ENCODE measurements around the gene FOXK1. TPM values are rescaled to one million over a fixed set of nuclear protein-coding genes. Genes with fewer than 3 reads are reported as not detected.

Gene FOXK1
- 3.4 and 4.7 TPM in 2 replicates for polyA plus RNA-seq (2011; rRNA removed)
- 13.2 and 14.5 TPM in 2 replicates for polyA minus RNA-seq (2011; rRNA and poly(A)+ RNA removed)

DNA sequence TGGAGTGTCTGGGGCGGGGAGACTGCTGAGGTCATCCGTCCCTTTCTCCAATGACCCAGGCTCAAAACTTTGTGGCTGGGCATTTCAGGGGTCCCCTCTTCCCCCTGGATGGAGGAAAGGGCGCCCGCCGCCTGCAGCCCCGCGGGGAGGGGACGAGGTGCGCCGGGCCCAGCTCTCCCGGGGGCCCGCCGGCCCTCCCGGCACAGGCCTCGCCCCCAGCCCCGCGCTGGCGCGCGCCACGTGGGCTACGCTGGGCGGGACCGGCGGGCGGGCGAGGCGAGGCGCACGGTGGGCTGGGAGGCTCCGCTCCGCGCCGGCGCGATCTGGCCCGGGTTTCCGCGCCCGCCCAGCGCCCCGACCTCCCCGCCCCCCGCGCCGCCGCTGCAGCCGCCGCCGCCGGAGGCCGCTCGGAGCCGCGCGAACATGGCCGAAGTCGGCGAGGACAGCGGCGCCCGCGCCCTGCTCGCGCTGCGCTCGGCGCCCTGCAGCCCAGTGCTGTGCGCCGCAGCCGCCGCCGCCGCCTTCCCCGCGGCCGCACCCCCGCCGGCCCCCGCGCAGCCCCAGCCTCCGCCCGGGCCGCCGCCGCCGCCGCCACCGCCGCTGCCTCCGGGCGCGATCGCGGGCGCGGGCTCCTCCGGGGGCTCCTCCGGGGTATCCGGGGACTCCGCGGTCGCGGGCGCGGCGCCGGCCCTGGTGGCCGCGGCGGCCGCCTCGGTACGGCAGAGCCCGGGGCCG lies at the start of gene FOXK1:
FOXK1 (plus strand) TSS at position 410 of the 735 bp plus-strand sequence; CDS start at position 424, 14 bp downstream.
- Histone ChIP-seq H3K27me3 (ENCODE audit: control insufficient read depth, insufficient read depth, low read length) (no peaks in the 10 kb centered on the region), H3K27ac (ENCODE audit: low read depth, low read length) (peak within 1 kb of the TSS; percentile 95), H3K9me3 (ENCODE audit: control insufficient read depth, insufficient read depth, low read length) (no peaks in the 10 kb centered on the region), H3K4me3 (ENCODE audit: low read depth, low read length) (peak within 1 kb of the TSS; percentile 87)
- TF ChIP-seq, protein P1, sequence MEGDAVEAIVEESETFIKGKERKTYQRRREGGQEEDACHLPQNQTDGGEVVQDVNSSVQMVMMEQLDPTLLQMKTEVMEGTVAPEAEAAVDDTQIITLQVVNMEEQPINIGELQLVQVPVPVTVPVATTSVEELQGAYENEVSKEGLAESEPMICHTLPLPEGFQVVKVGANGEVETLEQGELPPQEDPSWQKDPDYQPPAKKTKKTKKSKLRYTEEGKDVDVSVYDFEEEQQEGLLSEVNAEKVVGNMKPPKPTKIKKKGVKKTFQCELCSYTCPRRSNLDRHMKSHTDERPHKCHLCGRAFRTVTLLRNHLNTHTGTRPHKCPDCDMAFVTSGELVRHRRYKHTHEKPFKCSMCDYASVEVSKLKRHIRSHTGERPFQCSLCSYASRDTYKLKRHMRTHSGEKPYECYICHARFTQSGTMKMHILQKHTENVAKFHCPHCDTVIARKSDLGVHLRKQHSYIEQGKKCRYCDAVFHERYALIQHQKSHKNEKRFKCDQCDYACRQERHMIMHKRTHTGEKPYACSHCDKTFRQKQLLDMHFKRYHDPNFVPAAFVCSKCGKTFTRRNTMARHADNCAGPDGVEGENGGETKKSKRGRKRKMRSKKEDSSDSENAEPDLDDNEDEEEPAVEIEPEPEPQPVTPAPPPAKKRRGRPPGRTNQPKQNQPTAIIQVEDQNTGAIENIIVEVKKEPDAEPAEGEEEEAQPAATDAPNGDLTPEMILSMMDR (IDR thresholded peaks at IDR 0.05; ENCODE audit: low read depth, low read length) = no peak
- CTCF ChIA-PET = interaction anchor here (0.9 to 1.0 kb wide), 2 partner anchors 22 to 41 kb away, joined by 3 read pairs; no protein-coding TSS in a partner anchor
- no peak for DNase-seq (ENCODE audit: low read depth, low spot score)
- POLR2A ChIA-PET = interaction anchor here (1.3 to 3.4 kb wide), 3 partner anchors 14 to 93 kb away, joined by 3 to 26 read pairs (median 7); partner anchors contain the start of gene AP5Z1

DNA sequence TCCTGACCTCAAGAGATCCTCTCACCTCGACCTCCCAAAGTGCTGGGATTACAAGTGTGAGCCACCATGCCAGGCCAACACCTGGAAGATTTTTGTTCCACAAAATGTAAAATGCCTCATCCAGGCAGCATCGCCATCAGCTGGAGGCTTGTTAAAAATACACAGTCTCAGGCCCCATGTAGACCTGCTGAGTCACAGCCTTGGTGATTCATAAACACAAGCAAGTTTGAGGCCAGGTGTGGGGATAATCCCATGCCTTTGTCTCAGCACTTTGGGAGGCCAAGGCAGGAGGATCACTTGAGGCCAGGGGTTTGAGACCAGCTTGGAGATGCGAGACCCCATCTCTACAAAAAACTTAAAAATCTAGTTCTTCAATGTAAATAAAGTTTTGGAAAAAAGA lies 49.1 kb upstream of the FOXK1 start:
- Histone ChIP-seq H3K4me3 (ENCODE audit: low read depth, low read length) (no peak overlapping the region), H3K27ac (ENCODE audit: low read depth, low read length) (peak overlapping the region; percentile 11), H3K9me3 (ENCODE audit: control insufficient read depth, insufficient read depth, low read length) (no peaks in the 10 kb centered on the region), H3K27me3 (ENCODE audit: control insufficient read depth, insufficient read depth, low read length) (no peaks in the 10 kb centered on the region)
- ChIA-PET CTCF (interaction anchor here (0.6 to 1.3 kb wide), 2 partner anchors 8 to 1154 kb away, joined by 3 to 11 read pairs; no protein-coding TSS in a partner anchor), POLR2A (interaction anchor here (1.4 kb wide), 1 partner anchor 9 kb away, joined by 5 read pairs; no protein-coding TSS in a partner anchor)
- TF ChIP-seq, protein P1 (IDR thresholded peaks at IDR 0.05; ENCODE audit: low read depth, low read length) = no peak
- DNase-seq (ENCODE audit: low read depth, low spot score) = no peak

DNA sequence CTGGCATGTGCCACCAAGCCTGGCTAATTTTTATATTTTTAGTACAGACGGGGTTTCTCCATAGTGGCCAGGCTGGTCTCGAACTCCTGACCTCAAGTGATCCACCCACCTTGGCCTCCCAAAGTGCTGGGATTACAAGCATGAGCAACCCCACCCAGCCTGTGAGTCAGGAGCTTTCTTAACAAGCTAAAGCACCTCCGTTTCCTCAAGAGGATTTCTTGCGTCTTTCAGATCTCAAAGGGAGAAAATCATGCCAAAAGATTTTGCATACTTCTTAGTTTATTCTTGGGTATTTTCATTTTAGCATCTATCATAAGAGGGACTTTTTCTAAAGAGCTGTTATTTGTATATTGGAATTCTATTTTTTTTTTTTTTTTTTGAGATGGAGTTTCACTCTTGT lies 47.9 kb upstream of the FOXK1 start:
- ChIA-PET CTCF (interaction anchor here (0.6 kb wide), 1 partner anchor 1325 kb away, joined by 3 read pairs; no protein-coding TSS in a partner anchor), POLR2A (no interaction called here)
- DNase-seq (ENCODE audit: low read depth, low spot score) = no peak

DNA sequence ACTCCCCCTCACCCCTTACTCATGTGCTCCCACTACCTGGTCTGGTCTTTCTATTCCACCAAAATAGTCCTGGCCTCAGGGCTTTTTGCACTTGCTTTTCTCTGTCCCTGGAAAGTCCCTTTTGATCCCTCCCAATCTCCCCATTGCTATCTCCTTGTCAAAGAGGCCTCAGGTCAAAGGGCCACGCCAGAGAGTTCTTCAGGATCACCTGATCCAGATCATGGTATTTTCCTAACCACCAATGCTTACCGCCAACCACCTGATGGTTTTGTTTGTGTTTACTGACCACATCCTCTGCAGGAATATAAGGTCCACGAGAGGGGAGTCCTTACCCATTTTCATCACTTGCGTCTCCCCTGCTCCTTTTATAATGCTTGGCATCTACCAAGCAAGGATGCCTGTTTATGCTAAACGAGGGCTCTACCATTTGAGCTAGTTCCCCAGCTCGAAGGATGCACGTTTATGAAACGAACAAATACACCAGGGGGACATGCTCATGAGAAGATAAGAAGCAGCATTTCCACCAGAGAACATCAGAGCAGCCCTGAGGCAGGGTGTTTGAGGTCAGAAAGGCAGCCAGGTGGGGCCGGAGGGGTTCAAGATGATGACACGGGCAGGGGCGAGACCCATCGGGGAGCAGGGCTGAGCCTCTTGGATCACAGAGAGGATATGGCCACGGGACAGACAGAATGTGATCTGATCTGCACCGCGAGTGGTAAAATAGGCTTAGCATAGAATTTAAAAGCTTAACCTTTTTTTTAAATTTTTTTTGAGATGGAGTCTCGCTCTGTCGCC lies 43.1 kb upstream of the FOXK1 start:
- ChIA-PET POLR2A (no interaction called here), CTCF (interaction anchor here (0.7 kb wide), 1 partner anchor 29 kb away, joined by 3 read pairs; no protein-coding TSS in a partner anchor)
- TF ChIP-seq, protein P1 (IDR thresholded peaks at IDR 0.05; ENCODE audit: low read depth, low read length) = no peak

More for the DNA sequence above, 47.9 kb upstream of the FOXK1 start:
- H3K9me3 ChIP-seq (ENCODE audit: control insufficient read depth, insufficient read depth, low read length) = no peaks in the 10 kb centered on the region
- H3K27me3 ChIP-seq (ENCODE audit: control insufficient read depth, insufficient read depth, low read length) = no peaks in the 10 kb centered on the region
- TF ChIP-seq, protein P1 (IDR thresholded peaks at IDR 0.05; ENCODE audit: low read depth, low read length) = no peak
- H3K27ac ChIP-seq (ENCODE audit: low read depth, low read length) = no peak overlapping the region
- H3K4me3 ChIP-seq (ENCODE audit: low read depth, low read length) = no peak overlapping the region

More for the DNA sequence above, 43.1 kb upstream of the FOXK1 start:
- Histone ChIP-seq H3K9me3 (ENCODE audit: control insufficient read depth, insufficient read depth, low read length) (no peaks in the 10 kb centered on the region), H3K27ac (ENCODE audit: low read depth, low read length) (no peak overlapping the region), H3K27me3 (ENCODE audit: control insufficient read depth, insufficient read depth, low read length) (no peaks in the 10 kb centered on the region), H3K4me3 (ENCODE audit: low read depth, low read length) (no peak overlapping the region)
- no peak for DNase-seq (ENCODE audit: low read depth, low spot score)
